B cell (primary cell): Measurements from ENCODE around the gene TXNRD1. TPM values are rescaled to one million over a fixed set of nuclear protein-coding genes. Genes with fewer than 3 reads are reported as not detected.

ENCODE experiments used
- ATAC-seq: fragments of 200-7000 bp; cut with Tn5 transposase; one replicate; pipeline ENCODE4 v1.10.0; 2021; ENCODE audit warnings: low read depth, mild to moderate bottlenecking, moderate number of reproducible peaks, moderate library complexity
- CTCF ChIA-PET: fragments of 350-600 bp; sonication (Branson Sonifier 250); formaldehyde crosslinking; loops from one replicate; lab custom pipeline; 2021; ENCODE audit warnings: antibody characterized with exemption, inconsistent platforms; lab: Charles Lee
- POLR2A ChIA-PET: fragments of 350-600 bp; sonication (Branson Sonifier 250); formaldehyde crosslinking; loops from one replicate; lab custom pipeline; 2021; ENCODE audit warnings: antibody characterized with exemption; lab: Charles Lee
- DNase-seq: peaks from one replicate; pipeline ENCODE4 v3.0.0; 2013
- H2AFZ ChIP-seq: 2 replicates; pipeline ENCODE4 v1.6.1; 2012; ENCODE audit warnings: mild to moderate bottlenecking, low read depth, low read length; ENCODE audit not compliant: insufficient read depth, poor library complexity, severe bottlenecking
- H3K27ac ChIP-seq, 2 donors: 1 replicate in 1 of 2; 2 replicates in 1 of 2; pipeline ENCODE4 v1.5.1; 2012 to 2013; ENCODE audit warnings: low read length in 2 of 2, mild to moderate bottlenecking in 2 of 2, moderate library complexity in 1 of 2
- H3K27me3 ChIP-seq, 4 experiments: fragments of 200-600 bp in 1 of 4; sonication (generic) in 1 of 4; replicated peaks in 1 of 4; 1 replicate in 2 of 4; 2 replicates in 2 of 4; pipeline versions ENCODE4 v1.6.1 to v1.7.0; 2013 to 2016; ENCODE audit warnings: low read length in 3 of 4, mild to moderate bottlenecking in 2 of 4, mixed read lengths in 1 of 4, moderate library complexity in 1 of 4; ENCODE audit not compliant: insufficient read depth in 4 of 4, control insufficient read depth in 3 of 4; ENCODE audit errors: control extremely low read depth in 1 of 4
- H3K36me3 ChIP-seq, 2 experiments: replicated peaks in 1 of 2; 1 replicate in 1 of 2; 2 replicates in 1 of 2; pipeline versions ENCODE4 v1.6.1 to v1.7.1; 2013; ENCODE audit warnings: low read length in 1 of 2; ENCODE audit not compliant: insufficient read depth in 2 of 2, control insufficient read depth in 1 of 2; ENCODE audit errors: control extremely low read depth in 1 of 2, extremely low read depth in 1 of 2
- H3K4me1 ChIP-seq, 2 donors: fragments of 200-600 bp in 1 of 2; sonication (generic) in 1 of 2; 1 replicate in 1 of 2; 2 replicates in 1 of 2; pipeline versions ENCODE4 v1.5.1 to v1.6.1; 2013 to 2017; ENCODE audit warnings: low read length in 2 of 2; ENCODE audit not compliant: control insufficient read depth in 2 of 2, insufficient read depth in 2 of 2
- H3K4me2 ChIP-seq: replicated peaks from 2 replicates; pipeline ENCODE3; 2012; ENCODE audit warnings: mild to moderate bottlenecking, low read depth, low read length; ENCODE audit not compliant: poor library complexity, severe bottlenecking
- H3K4me3 ChIP-seq, 5 experiments: fragments of 200-600 bp in 1 of 5; sonication (generic) in 1 of 5; 1 replicate in 3 of 5; 2 replicates in 2 of 5; pipeline versions ENCODE4 v1.5.1 to v1.7.0; 2011 to 2016; ENCODE audit warnings: low read length in 4 of 5, mild to moderate bottlenecking in 4 of 5, low read depth in 2 of 5, control low read depth in 1 of 5, moderate library complexity in 1 of 5; ENCODE audit not compliant: insufficient read depth in 1 of 5; ENCODE audit errors: control extremely low read depth in 1 of 5, extremely low read depth in 1 of 5
- H3K79me2 ChIP-seq: fragments of 200-600 bp; sonication (generic); one replicate; pipeline ENCODE4 v1.6.0; 2016; ENCODE audit warnings: low read length; ENCODE audit not compliant: control insufficient read depth, insufficient read depth
- H3K9ac ChIP-seq: fragments of 200-600 bp; sonication (generic); 2 replicates; pipeline ENCODE4 v1.6.1; 2017; ENCODE audit warnings: mild to moderate bottlenecking, low read length, moderate library complexity
- H3K9me3 ChIP-seq, 3 donors: one replicate each; pipeline versions ENCODE4 v1.6.1 to v1.7.1; 2013; ENCODE audit warnings: low read length in 2 of 3; ENCODE audit not compliant: control insufficient read depth in 2 of 3, insufficient read depth in 1 of 3; ENCODE audit errors: control extremely low read depth in 1 of 3
- H4K20me1 ChIP-seq: 2 replicates; pipeline ENCODE4 v1.6.0; 2012; ENCODE audit warnings: mild to moderate bottlenecking, low read length; ENCODE audit not compliant: insufficient read depth, control insufficient read depth, poor library complexity, severe bottlenecking
- H3K27ac Mint-ChIP-seq: one replicate; pipeline ENCODE4 v1.8.0; 2021; ENCODE audit warnings: mixed read lengths
- H3K27me3 Mint-ChIP-seq: one replicate; pipeline ENCODE4 v1.8.0; 2021; ENCODE audit warnings: mixed read lengths
- H3K4me1 Mint-ChIP-seq: one replicate; pipeline ENCODE4 v1.8.0; 2021; ENCODE audit warnings: mixed read lengths
- H3K4me3 Mint-ChIP-seq: one replicate; pipeline ENCODE4 v1.8.0; 2021; ENCODE audit warnings: mixed read lengths
- H3K9me3 Mint-ChIP-seq: one replicate; pipeline ENCODE4 v1.8.0; 2022; ENCODE audit warnings: mixed read lengths; ENCODE audit not compliant: insufficient read depth
- EZH2 ChIP-seq: IDR thresholded peaks from 2 replicates; pipeline ENCODE4 v1.6.1; 2012; ENCODE audit warnings: borderline replicate concordance, low read depth, mild to moderate bottlenecking, moderate library complexity, low read length; ENCODE audit not compliant: insufficient read depth, poor library complexity, severe bottlenecking
- WGBS: methylation state at CpG from one replicate; pipeline ENCODE4 v1.1.5; 2013; ENCODE audit warnings: missing lambda C conversion rate; ENCODE audit not compliant: insufficient coverage; 5-methylcytosine and 5-hydroxymethylcytosine counted together
- intact Hi-C: fragments of 100-400 bp; cut with micrococcal nuclease; formaldehyde crosslinking; loops from one replicate; pipeline ENCODE4 v1.10.0; 2022
- polyA plus RNA-seq: library from polyadenylated mRNA; depleted of rRNA; stranded (reverse); fragments of >200 nt; gene quantifications from 2 replicates; pipeline ENCODE4 v1.2.3, GENCODE V29; 2012
- total RNA-seq, 2 donors: library from RNA; stranded (reverse); fragments of 120-200 nt in 1 of 2; gene quantifications; 1 replicate in 1 of 2; 2 replicates in 1 of 2; pipeline versions ENCODE4 v1.2.3 to v1.2.4, GENCODE V29; 2013 to 2022
- TF ChIP-seq, protein P1 (sequence below): fragments of 200-600 bp; IDR thresholded peaks from one replicate; pipeline ENCODE4 v1.8.0; 2022; ENCODE audit warnings: antibody characterized with exemption, mild to moderate bottlenecking

Gene TXNRD1
- total and polyA plus RNA-seq, 2 donors (not counting 1 experiment from before 2014, with no cell fraction given) = 10.1 to 44.6 TPM

DNA sequence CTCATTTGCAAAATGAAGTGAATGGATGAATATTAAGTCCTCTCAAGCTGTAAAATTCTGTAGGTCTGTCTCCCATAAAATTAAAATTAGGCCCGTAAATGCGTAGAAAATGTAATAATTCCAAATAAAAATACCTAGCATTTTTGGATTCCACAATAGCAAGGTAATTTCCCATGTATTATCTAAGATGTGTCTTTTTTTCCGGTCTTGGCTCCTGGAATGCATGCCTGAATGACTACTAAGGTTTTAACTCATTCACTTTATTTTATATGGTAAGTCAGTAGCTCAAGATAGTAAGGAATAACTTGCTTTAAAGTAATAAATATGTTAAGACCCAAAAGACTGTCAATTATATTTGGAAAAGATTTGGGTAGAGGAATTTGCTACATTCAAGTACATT lies 11.1 kb downstream of the TXNRD1 start:
- H3K4me1 ChIP-seq = no peaks in the 10 kb centered on the region
- H3K4me3 ChIP-seq = no peak overlapping the region
- no peak for ATAC-seq
- ChIA-PET POLR2A (no interaction called here), CTCF (interaction anchor here (1.0 to 2.9 kb wide), 2 partner anchors 10 to 13 kb away, joined by 3 to 17 read pairs; partner anchors contain the start of gene TXNRD1)
- no peaks in the 10 kb centered on the region for H3K36me3 ChIP-seq
- no peak for DNase-seq
- Mint-ChIP-seq H3K9me3 (peaks cover 3% of the 10 kb centered on the region), H3K4me3 (no peak overlapping the region), H3K4me1 (no peaks in the 10 kb centered on the region), H3K27me3 (peaks cover 18% of the 10 kb centered on the region), H3K27ac (no peak overlapping the region)
- intact Hi-C loops = no loop called here
- H4K20me1 ChIP-seq = no peaks in the 10 kb centered on the region
- H3K79me2 ChIP-seq = no peaks in the 10 kb centered on the region
- no CpG with 5 or more reads among the region's 3 CpGs for WGBS
- H3K9me3 ChIP-seq = peaks cover 0 to 5% (median 0%) of the 10 kb centered on the region in 3 donors
- TF ChIP-seq, protein P1, sequence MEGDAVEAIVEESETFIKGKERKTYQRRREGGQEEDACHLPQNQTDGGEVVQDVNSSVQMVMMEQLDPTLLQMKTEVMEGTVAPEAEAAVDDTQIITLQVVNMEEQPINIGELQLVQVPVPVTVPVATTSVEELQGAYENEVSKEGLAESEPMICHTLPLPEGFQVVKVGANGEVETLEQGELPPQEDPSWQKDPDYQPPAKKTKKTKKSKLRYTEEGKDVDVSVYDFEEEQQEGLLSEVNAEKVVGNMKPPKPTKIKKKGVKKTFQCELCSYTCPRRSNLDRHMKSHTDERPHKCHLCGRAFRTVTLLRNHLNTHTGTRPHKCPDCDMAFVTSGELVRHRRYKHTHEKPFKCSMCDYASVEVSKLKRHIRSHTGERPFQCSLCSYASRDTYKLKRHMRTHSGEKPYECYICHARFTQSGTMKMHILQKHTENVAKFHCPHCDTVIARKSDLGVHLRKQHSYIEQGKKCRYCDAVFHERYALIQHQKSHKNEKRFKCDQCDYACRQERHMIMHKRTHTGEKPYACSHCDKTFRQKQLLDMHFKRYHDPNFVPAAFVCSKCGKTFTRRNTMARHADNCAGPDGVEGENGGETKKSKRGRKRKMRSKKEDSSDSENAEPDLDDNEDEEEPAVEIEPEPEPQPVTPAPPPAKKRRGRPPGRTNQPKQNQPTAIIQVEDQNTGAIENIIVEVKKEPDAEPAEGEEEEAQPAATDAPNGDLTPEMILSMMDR = no peak
- no peak for TF ChIP-seq EZH2
- H3K27me3 ChIP-seq = no peaks in the 10 kb centered on the region
- no peak overlapping the region for H2AFZ ChIP-seq
- no peak overlapping the region for H3K4me2 ChIP-seq
- H3K27ac ChIP-seq = no peak overlapping the region
- no peak overlapping the region for H3K9ac ChIP-seq

- Histone ChIP-seq H3K27ac (no peak overlapping the region), H3K4me3 (no peak overlapping the region), H2AFZ (no peak overlapping the region), H4K20me1 (no peaks in the 10 kb centered on the region), H3K27me3 (no peaks in the 10 kb centered on the region), H3K36me3 (no peaks in the 10 kb centered on the region), H3K79me2 (no peaks in the 10 kb centered on the region), H3K4me1 (no peaks in the 10 kb centered on the region), H3K4me2 (no peak overlapping the region), H3K9me3 (peaks cover 6 to 28% (median 23%) of the 10 kb centered on the region in 3 donors), H3K9ac (no peak overlapping the region)
- intact Hi-C loops = no loop called here
- H3K4me3 Mint-ChIP-seq = no peak overlapping the region
- DNase-seq (no peak), ATAC-seq (no peak)
- H3K9me3 Mint-ChIP-seq = peaks cover 3% of the 10 kb centered on the region
- WGBS = 80% methylated on average over 2 of the region's 8 CpGs
- no peaks in the 10 kb centered on the region for H3K4me1 Mint-ChIP-seq
- no peak overlapping the region for H3K27ac Mint-ChIP-seq
- peaks cover 4% of the 10 kb centered on the region for H3K27me3 Mint-ChIP-seq
- TF ChIP-seq, protein P1 = no peak
- TF ChIP-seq EZH2 = no peak
- ChIA-PET POLR2A (no interaction called here), CTCF (no interaction called here)
These were observed 14.9 kb downstream of the TXNRD1 start for GRCh38 chr12:104230304-104231095.
